ENCODE data around the gene MAD1L1. TPM values are rescaled to one million over a fixed set of nuclear protein-coding genes. Genes with fewer than 3 reads are reported as not detected.

MAD1L1 gene
- total and polyA plus RNA-seq, 2 of the 4 experiments (the other 2 are of a cell fraction), result 29.0 to 40.9 TPM

DNA sequence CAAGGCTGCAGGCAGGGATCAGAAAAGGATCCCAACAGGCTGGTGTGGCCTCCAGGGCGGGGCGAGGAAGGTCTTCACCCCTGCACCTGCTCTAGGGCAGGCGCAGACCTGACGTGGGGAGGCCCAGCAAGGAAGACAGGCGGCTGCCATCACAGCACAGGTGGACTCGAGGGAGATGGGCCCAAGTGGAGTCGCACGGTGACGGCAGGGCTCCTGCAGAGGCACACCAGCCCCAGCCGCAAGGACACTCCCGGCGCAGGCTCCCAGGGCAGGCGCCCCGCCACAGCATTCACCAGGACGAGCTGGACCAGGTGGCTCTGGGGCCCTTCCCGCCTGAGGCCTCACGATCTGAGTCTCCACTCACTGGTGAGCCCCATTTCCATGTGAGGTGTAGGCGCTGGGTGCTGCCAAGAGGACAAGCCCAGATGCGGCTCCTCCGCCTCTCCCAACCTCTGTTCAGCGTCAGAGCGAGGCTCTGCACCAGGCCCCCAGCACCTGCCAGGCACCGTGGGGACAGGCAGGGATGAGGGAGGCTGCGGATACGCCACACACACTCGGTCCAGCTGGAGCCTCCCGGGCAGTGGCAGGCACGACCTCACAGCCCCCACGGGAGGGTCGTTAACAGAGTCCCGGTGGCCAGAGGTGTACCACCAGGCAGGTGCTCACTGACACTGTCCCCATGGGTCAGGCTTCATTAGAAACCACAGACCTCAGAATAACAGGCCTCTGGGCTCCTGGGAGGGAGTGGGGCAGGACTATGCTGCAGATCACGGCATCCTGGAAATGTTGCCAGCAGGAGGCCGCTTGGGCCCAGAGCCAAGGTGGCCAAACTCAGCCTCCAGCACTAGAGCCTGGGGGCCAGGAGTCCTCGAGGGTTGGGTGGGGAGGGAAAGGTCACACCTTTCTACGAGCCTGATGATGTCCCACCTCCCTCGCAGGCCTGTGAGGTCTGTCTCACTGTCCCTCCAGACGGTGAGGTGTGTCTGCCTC lies 111.6 kb downstream of the MAD1L1 start (continued):
- TF ChIP-seq RAD21 (IDR thresholded peaks at IDR 0.05; ENCODE audit: low read length) (no peak), BHLHE40 (IDR thresholded peaks at IDR 0.05; ENCODE audit: low read depth, low read length) (no peak)

GRCh38 chr7:2120251-2120660 lies 112.5 kb downstream of the MAD1L1 start:
- BruUV-seq (replicated peaks), result no TSS peak
- H3K9me3 ChIP-seq (ENCODE audit: control insufficient read depth, insufficient read depth, low read length), result no peaks in the 10 kb centered on the region
- no peak overlapping the region for H3K9ac ChIP-seq (ENCODE audit: low read depth, low read length)
- intact Hi-C loops (cut with micrococcal nuclease) (no loop called here), in situ Hi-C loops (cut with MboI; ENCODE audit: low sequenced_read_pairs) (no loop called here), dilution Hi-C loops (cut with HindIII; ENCODE audit: low sequenced_read_pairs, unreplicated experiment) (no loop called here)
- no peaks in the 10 kb centered on the region for H3K9me1 ChIP-seq (ENCODE audit: insufficient read depth, low read length)
- no peak overlapping the region for H3K4ac ChIP-seq (ENCODE audit: low read depth, low read length)
- no peak overlapping the region for H3K14ac ChIP-seq (replicated peaks; ENCODE audit: low read depth, low read length)
- ChIA-PET POLR2A (ENCODE audit: unreplicated experiment) (no interaction called here), CTCF (no interaction called here)
- H2BK120ac ChIP-seq (ENCODE audit: low read depth, low read length), result no peak overlapping the region
- H3K4me3 ChIP-seq (ENCODE audit: insufficient read depth, low read depth, low read length), result no peak overlapping the region
- H2BK5ac ChIP-seq (ENCODE audit: low read depth, low read length, poor library complexity, severe bottlenecking), result no peak overlapping the region
- no peak overlapping the region for H3K4me2 ChIP-seq (ENCODE audit: low read depth, low read length)
- no peak overlapping the region for H3K23ac ChIP-seq (ENCODE audit: low read depth, low read length)
- H3K36me3 ChIP-seq (ENCODE audit: control insufficient read depth, insufficient read depth, low read length), result peaks cover 7% of the 10 kb centered on the region; the same call in 1 of the 2 replicates
- TF ChIP-seq SMC3 (IDR thresholded peaks at IDR 0.05; ENCODE audit: low read depth, low read length), result no peak
- TF ChIP-seq RCOR1 (IDR thresholded peaks at IDR 0.05; ENCODE audit: insufficient replicate concordance, low read length), result no peak
- H4K8ac ChIP-seq (ENCODE audit: low read depth in 2 of 2, low read length in 2 of 2), result no peak overlapping the region
- H3K27me3 ChIP-seq (ENCODE audit: control insufficient read depth, insufficient read depth, low read length), result no peaks in the 10 kb centered on the region
- ATAC-seq (ENCODE audit: low read depth) (no peak), DNase-seq (no peak)
- no peaks in the 10 kb centered on the region; a peak in 1 of 4 replicates for H3K79me1 ChIP-seq (ENCODE audit: low read depth in 1 of 2, low read length in 2 of 2)
- H2AK9ac ChIP-seq (replicated peaks; ENCODE audit: low read depth, low read length, poor library complexity), result no peak overlapping the region
- no peak overlapping the region for H2AK5ac ChIP-seq (ENCODE audit: low read depth, low read length)
- H3K27ac ChIP-seq (ENCODE audit: insufficient read depth, low read length), result no peak overlapping the region
- no peak overlapping the region for H4K91ac ChIP-seq (ENCODE audit: insufficient read depth, low read depth, low read length)
- no peak overlapping the region for H4K5ac ChIP-seq (ENCODE audit: low read depth, low read length)
- no peak overlapping the region for H3K18ac ChIP-seq (ENCODE audit: low read depth, low read length)
- H3K56ac ChIP-seq (ENCODE audit: extremely low read depth, insufficient read depth, low read length), result no peak overlapping the region
- H3K4me1 ChIP-seq (ENCODE audit: control insufficient read depth, insufficient read depth, low read length), result peaks cover 15% of the 10 kb centered on the region
- H4K20me1 ChIP-seq (ENCODE audit: insufficient read depth, low read length), result peaks cover 5% of the 10 kb centered on the region; the same call in 1 of the 2 replicates
- WGBS, 2 experiments (ENCODE audit: extremely low coverage in 2 of 2, insufficient read length in 1 of 2), result 74% methylated on average over 5 of the region's 12 CpGs; no CpG with 5 or more reads in 1 of the 2 experiments
- H2AFZ ChIP-seq (replicated peaks; ENCODE audit: low read length, poor library complexity), result no peak overlapping the region
- H2BK15ac ChIP-seq (ENCODE audit: low read depth, low read length), result no peak overlapping the region
- H2BK20ac ChIP-seq (ENCODE audit: low read depth, low read length), result no peak overlapping the region
